Measurements from ENCODE around the gene EPHB6.

Gene EPHB6

DNA sequence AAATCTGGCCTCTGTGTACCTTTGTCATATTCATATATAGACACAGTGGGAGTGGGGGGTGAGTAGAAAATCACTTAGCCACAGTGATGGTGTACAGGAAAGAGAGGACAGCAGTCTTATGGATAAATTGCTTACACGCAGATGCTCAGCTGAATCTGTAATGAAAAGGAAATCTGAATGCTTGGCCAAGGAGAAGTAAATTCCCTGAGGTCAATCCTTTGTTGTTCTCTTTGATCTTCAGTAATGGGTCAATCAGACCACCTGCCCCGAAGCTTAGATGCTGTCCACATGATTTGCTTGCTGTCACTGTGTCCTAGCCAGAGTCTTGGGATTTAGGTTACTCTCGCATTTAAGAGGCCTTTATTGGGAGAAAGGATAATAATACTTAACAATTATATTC, 18.4 kb upstream of the EPHB6 start:
- ChIA-PET POLR2A (no interaction called here), CTCF (interaction anchor here (0.9 to 1.7 kb wide), 3 partner anchors 18 to 379 kb away, joined by 4 read pairs; partner anchors contain the start of gene EPHB6)
- Histone ChIP-seq H3K27ac (ENCODE audit: extremely low read depth, low read depth, low read length) (no peak overlapping the region), H3K9me3 (ENCODE audit: control insufficient read depth, insufficient read depth, low read depth, low read length) (no peaks in the 10 kb centered on the region), H3K36me3 (ENCODE audit: control insufficient read depth in 2 of 2, insufficient read depth in 1 of 2, low read length in 2 of 2) (no peaks in the 10 kb centered on the region), H3K4me3 (ENCODE audit: low read depth, low read length) (no peak overlapping the region), H3K4me1 (ENCODE audit: control insufficient read depth, insufficient read depth, low read length) (no peaks in the 10 kb centered on the region)
- TF ChIP-seq ZNF549 (tag by site-specific recombination; IDR thresholded peaks at IDR 0.05) (no peak), SCRT1 (tag by site-specific recombination; IDR thresholded peaks at IDR 0.05; ENCODE audit: borderline replicate concordance) (no peak)

GRCh38 chr7:142838461-142839213, 16.2 kb upstream of the EPHB6 start:
- H3K4me3 ChIP-seq (ENCODE audit: low read depth, low read length): no peak overlapping the region
- H3K4me1 ChIP-seq (ENCODE audit: control insufficient read depth, insufficient read depth, low read length): no peaks in the 10 kb centered on the region
- TF ChIP-seq ZBTB17 (tag by site-specific recombination; IDR thresholded peaks at IDR 0.05) (0 out of 2 replicates have a peak, but pooled peaks have one; percentile 15), SCRT2 (tag by site-specific recombination; IDR thresholded peaks at IDR 0.05) (no peak), ZNF544 (tag by site-specific recombination; IDR thresholded peaks at IDR 0.05) (no peak)
- CTCF ChIA-PET: interaction anchor here (0.8 to 0.9 kb wide), 2 partner anchors 16 to 27 kb away, joined by 3 to 4 read pairs; partner anchors contain the start of gene EPHB6
- H3K36me3 ChIP-seq (ENCODE audit: control insufficient read depth in 2 of 2, insufficient read depth in 1 of 2, low read length in 2 of 2): no peaks in the 10 kb centered on the region
- no peaks in the 10 kb centered on the region for H3K9me3 ChIP-seq (ENCODE audit: control insufficient read depth, insufficient read depth, low read depth, low read length)
- POLR2A ChIA-PET: no interaction called here
- no peak overlapping the region for H3K27ac ChIP-seq (ENCODE audit: extremely low read depth, low read depth, low read length)

DNA sequence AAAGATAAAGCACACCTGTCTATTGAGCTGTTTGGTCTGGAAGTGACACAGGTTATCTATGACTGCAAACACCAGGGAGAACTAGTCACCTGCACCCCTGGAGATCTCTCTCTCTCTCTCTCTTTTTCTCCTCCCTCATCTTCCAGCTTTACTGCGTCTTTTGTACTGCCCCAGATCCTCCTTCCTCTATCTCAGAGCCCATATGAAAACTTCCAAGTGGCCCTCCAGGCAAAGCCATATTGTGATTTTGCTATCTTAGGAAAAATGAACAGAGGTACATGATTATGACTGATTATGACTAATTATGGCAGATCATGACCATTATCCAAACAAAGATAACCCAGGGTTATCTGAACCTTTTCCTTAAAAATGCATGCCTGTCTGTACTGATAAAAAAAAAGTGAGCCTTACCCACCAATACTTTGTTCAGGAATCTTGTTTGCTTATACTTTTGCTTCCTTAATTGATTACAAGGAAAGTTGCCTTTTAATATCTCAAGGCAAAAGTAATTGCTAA, 12.6 kb upstream of the EPHB6 start:
- CTCF ChIA-PET: interaction anchor here (0.9 to 2.2 kb wide), 4 partner anchors 9 to 373 kb away, joined by 3 to 5 read pairs (median 4); no protein-coding TSS in a partner anchor

GRCh38 chr7:142847353-142847752, 7.5 kb upstream of the EPHB6 start:
- no peak overlapping the region for H3K27ac ChIP-seq (ENCODE audit: extremely low read depth, low read depth, low read length)
- no peak overlapping the region for H3K4me3 ChIP-seq (ENCODE audit: low read depth, low read length)
- ChIA-PET POLR2A (no interaction called here), CTCF (interaction anchor here (0.7 kb wide), 1 partner anchor 23 kb away, joined by 3 read pairs; no protein-coding TSS in a partner anchor)
- H3K9me3 ChIP-seq (ENCODE audit: control insufficient read depth, insufficient read depth, low read depth, low read length): no peaks in the 10 kb centered on the region
- no peaks in the 10 kb centered on the region for H3K4me1 ChIP-seq (ENCODE audit: control insufficient read depth, insufficient read depth, low read length)
- H3K36me3 ChIP-seq (ENCODE audit: control insufficient read depth in 2 of 2, insufficient read depth in 1 of 2, low read length in 2 of 2): no peaks in the 10 kb centered on the region
- TF ChIP-seq ZNF558 (tag by site-specific recombination; IDR thresholded peaks at IDR 0.05): no peak
- TF ChIP-seq ZNF791 (tag by site-specific recombination; IDR thresholded peaks at IDR 0.05): no peak
- TF ChIP-seq SCRT1 (tag by site-specific recombination; IDR thresholded peaks at IDR 0.05; ENCODE audit: borderline replicate concordance): no peak
- no peak for TF ChIP-seq ZNF707 (tag by site-specific recombination; IDR thresholded peaks at IDR 0.05)
- no peak for TF ChIP-seq ZXDB (tag by site-specific recombination; IDR thresholded peaks at IDR 0.05)
- TF ChIP-seq MYNN (tag by site-specific recombination; IDR thresholded peaks at IDR 0.05; ENCODE audit: borderline replicate concordance): no peak
- TF ChIP-seq KLF9 (tag by site-specific recombination; IDR thresholded peaks at IDR 0.05; ENCODE audit: low read depth): no peak
- TF ChIP-seq ZNF394 (tag by site-specific recombination; IDR thresholded peaks at IDR 0.05; ENCODE audit: borderline replicate concordance): no peak
- TF ChIP-seq ZNF561 (tag by site-specific recombination; IDR thresholded peaks at IDR 0.05; ENCODE audit: borderline replicate concordance): no peak
- TF ChIP-seq ZNF560 (tag by site-specific recombination; IDR thresholded peaks at IDR 0.05; ENCODE audit: borderline replicate concordance): no peak

More for the DNA sequence above, 12.6 kb upstream of the EPHB6 start:
- H3K36me3 ChIP-seq (ENCODE audit: control insufficient read depth in 2 of 2, insufficient read depth in 1 of 2, low read length in 2 of 2): no peaks in the 10 kb centered on the region
- H3K4me3 ChIP-seq (ENCODE audit: low read depth, low read length): no peak overlapping the region
- POLR2A ChIA-PET: no interaction called here
- no peaks in the 10 kb centered on the region for H3K9me3 ChIP-seq (ENCODE audit: control insufficient read depth, insufficient read depth, low read depth, low read length)
- no peak for TF ChIP-seq ZNF549 (tag by site-specific recombination; IDR thresholded peaks at IDR 0.05)
- TF ChIP-seq ZNF585B (tag by site-specific recombination; IDR thresholded peaks at IDR 0.05): no peak
- no peak for TF ChIP-seq ZFHX2 (tag by site-specific recombination; conservative IDR thresholded peaks at IDR 0.05)
- TF ChIP-seq, protein P1, sequence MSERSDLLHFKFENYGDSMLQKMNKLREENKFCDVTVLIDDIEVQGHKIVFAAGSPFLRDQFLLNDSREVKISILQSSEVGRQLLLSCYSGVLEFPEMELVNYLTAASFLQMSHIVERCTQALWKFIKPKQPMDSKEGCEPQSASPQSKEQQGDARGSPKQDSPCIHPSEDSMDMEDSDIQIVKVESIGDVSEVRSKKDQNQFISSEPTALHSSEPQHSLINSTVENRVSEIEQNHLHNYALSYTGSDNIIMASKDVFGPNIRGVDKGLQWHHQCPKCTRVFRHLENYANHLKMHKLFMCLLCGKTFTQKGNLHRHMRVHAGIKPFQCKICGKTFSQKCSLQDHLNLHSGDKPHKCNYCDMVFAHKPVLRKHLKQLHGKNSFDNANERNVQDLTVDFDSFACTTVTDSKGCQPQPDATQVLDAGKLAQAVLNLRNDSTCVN (tag by site-specific recombination; optimal IDR thresholded peaks at IDR 0.05): no peak
- no peak for TF ChIP-seq ZNF768 (tag by site-specific recombination; IDR thresholded peaks at IDR 0.05)
- no peak for TF ChIP-seq GFI1B (tag by site-specific recombination; IDR thresholded peaks at IDR 0.05)
- TF ChIP-seq OVOL3 (tag by site-specific recombination; IDR thresholded peaks at IDR 0.05): no peak
- TF ChIP-seq ZNF140 (tag by site-specific recombination; IDR thresholded peaks at IDR 0.05): no peak
- no peak for TF ChIP-seq BCL11B (tag by site-specific recombination; IDR thresholded peaks at IDR 0.05; ENCODE audit: low read depth)
- TF ChIP-seq ZNF654 (tag by site-specific recombination; IDR thresholded peaks at IDR 0.05; ENCODE audit: low read depth): no peak
- H3K27ac ChIP-seq (ENCODE audit: extremely low read depth, low read depth, low read length): no peak overlapping the region
- no peaks in the 10 kb centered on the region for H3K4me1 ChIP-seq (ENCODE audit: control insufficient read depth, insufficient read depth, low read length)
